PFSK-1 (cell line): ENCODE results near the gene NFIX.

Experiments
- FOXP2 ChIP-seq: optimal IDR thresholded peaks from 2 replicates; pipeline ENCODE3; 2011; ENCODE audit warnings: borderline replicate concordance, control low read depth, inconsistent platforms; ENCODE audit not compliant: insufficient read depth; ENCODE audit errors: extremely low read length, extremely low read depth
- POLR2AphosphoS5 ChIP-seq: IDR thresholded peaks from 2 replicates; pipeline ENCODE4 v1.6.1; 2012; ENCODE audit warnings: low read depth, mild to moderate bottlenecking, control low read depth, low read length, moderate library complexity
- REST ChIP-seq, 2 experiments: IDR thresholded peaks; 2 replicates each; pipeline versions ENCODE4 v1.6.1 to v1.8.0; 2011 to 2012; ENCODE audit warnings: low read depth in 2 of 2, low read length in 2 of 2, control low read depth in 1 of 2, inconsistent platforms in 1 of 2, mild to moderate bottlenecking in 1 of 2, moderate library complexity in 1 of 2; ENCODE audit not compliant: insufficient read depth in 1 of 2
- SIN3A ChIP-seq: IDR thresholded peaks from 2 replicates; pipeline ENCODE4 v1.6.1; 2012; ENCODE audit warnings: mild to moderate bottlenecking, low read length, moderate library complexity, borderline replicate concordance; ENCODE audit not compliant: insufficient read depth
- TAF1 ChIP-seq: IDR thresholded peaks from 2 replicates; pipeline ENCODE4 v1.6.1; 2012; ENCODE audit warnings: low read length, control low read depth, borderline replicate concordance; ENCODE audit not compliant: insufficient read depth

NFIX gene

GRCh38 chr19:13028027-13028426 is 32.8 kb downstream of the NFIX start:
- TF ChIP-seq SIN3A (no peak), REST (IDR thresholded peaks at IDR 0.05; ENCODE audit: insufficient read depth in 1 of 2, low read depth in 2 of 2, low read length in 2 of 2) (no peak), TAF1 (no peak), POLR2AphosphoS5 (no peak), FOXP2 (no peak)

DNA sequence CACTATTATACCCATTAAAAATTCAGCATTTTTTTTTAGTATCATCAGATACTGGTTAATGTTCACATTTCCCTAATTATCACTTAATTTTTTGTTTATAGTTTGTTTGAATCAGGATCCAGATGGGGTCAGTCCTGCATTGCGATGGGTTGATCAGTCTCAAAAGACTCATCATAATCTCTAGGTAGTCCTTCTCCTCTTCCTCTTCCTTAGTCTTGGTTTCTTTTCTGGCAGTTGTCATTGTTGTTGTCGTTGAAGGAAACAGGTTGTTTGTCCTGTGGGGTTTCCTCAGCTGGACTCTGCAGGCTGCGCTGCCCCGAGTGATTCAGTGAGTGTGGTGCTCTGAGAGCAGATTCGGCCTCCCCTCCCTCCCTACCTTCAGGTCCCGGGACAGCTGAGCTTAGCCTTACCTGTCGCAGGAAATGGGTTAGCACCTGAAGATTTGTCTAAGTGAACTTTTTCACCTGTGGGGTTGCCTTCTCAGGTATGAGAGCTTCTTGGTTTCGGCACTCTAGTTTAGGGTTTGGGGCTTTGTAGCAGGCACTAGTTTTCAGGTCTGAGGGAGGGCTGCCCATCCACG is 34.1 kb downstream of the NFIX start:
- no peak for TF ChIP-seq POLR2AphosphoS5
- no peak for TF ChIP-seq SIN3A
- no peak for TF ChIP-seq TAF1
- TF ChIP-seq REST (IDR thresholded peaks at IDR 0.05; ENCODE audit: insufficient read depth in 1 of 2, low read depth in 2 of 2, low read length in 2 of 2): no peak
- TF ChIP-seq FOXP2: no peak

DNA sequence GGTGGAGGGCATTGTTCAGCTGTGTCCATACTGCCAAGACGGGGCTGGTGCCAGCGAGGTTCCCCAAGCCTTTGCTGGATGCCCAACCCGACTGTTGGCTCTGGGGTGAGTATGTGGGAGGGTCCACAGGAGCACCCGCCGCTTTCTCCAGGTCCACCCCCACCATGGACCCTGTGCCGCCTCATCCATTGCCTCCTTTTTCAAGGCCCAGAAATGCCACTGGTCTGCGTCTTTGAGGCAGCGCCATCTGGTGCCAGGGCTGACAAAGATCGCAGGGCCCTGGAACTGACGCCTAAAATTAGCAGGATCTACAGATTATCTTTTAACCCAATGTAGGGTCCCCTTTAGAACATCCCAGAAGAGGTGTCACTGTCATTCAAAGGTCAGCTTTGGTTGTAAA is 34.6 kb downstream of the NFIX start:
- TF ChIP-seq FOXP2 (no peak), REST (IDR thresholded peaks at IDR 0.05; ENCODE audit: insufficient read depth in 1 of 2, low read depth in 2 of 2, low read length in 2 of 2) (no peak), TAF1 (no peak), POLR2AphosphoS5 (no peak), SIN3A (no peak)

- TF ChIP-seq FOXP2 (no peak), POLR2AphosphoS5 (no peak), REST (IDR thresholded peaks at IDR 0.05; ENCODE audit: insufficient read depth in 1 of 2, low read depth in 2 of 2, low read length in 2 of 2) (no peak), TAF1 (no peak), SIN3A (no peak)
These were observed 36.8 kb downstream of the NFIX start for GRCh38 chr19:13031917-13032623.
